ENCODE data around the gene MYO1B. TPM values are rescaled to one million over a fixed set of nuclear protein-coding genes. Genes with fewer than 3 reads are reported as not detected.

MYO1B gene
- total RNA-seq, 1 donor from 2014 or later, result 85.2 TPM

DNA sequence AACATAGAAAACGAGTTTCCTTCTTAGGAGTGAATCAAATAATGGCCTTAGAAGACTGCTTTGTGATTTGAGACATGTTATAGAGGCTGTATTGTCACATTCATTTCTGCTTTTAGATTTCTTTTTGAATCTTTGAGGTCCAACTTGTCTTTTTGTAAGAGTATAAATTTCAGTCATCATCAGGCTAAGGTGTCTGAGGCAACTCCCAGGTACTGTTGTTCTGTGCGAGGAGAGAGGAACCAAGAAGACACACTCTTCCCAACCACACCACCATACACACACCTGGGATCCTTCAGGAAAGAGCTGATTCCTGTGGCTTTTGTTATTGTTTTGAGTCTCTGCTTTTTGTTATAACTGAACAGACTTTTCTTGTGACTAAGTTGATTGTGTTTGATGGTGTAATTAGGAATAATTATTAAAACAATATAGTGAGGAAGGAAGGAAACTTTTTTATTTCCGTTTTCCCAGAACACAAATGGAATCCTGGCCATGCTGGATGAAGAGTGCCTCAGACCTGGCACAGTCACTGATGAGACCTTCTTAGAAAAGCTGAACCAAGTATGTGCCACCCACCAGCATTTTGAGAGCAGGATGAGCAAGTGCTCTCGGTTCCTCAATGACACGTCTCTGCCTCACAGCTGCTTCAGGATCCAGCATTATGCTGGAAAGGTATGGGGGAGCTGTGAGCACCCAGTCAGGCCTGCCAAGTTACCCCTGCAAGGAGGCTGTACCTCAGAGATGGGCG is 140.4 kb downstream of the MYO1B start:
- DNase-seq (ENCODE audit: low spot score in 2 of 2), result no peak
- FAIRE-seq, result no peak

DNA sequence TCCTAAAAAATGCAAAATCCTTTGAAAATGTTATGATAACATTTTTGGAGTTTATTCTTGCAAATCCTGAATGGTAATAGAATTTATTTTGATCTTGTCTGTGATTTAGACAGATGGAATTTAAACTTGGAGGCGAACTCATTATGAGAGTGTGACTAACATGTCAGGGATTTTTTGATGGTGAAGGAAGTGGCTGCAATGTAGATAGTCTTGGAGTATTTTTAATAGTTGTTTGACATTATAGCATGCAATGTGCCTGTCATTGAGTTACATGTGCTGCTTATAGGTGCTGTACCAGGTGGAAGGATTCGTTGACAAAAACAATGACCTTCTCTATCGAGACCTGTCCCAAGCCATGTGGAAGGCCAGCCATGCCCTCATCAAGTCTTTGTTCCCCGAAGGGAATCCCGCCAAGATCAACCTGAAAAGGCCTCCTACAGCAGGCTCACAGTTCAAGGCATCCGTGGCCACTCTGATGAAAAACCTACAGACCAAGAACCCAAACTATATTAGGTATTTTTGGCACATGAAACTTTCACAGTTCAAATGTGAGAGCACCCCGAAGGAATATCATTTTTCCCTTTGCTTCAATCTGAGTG is 141.8 kb downstream of the MYO1B start:
- FAIRE-seq, result no peak

DNA sequence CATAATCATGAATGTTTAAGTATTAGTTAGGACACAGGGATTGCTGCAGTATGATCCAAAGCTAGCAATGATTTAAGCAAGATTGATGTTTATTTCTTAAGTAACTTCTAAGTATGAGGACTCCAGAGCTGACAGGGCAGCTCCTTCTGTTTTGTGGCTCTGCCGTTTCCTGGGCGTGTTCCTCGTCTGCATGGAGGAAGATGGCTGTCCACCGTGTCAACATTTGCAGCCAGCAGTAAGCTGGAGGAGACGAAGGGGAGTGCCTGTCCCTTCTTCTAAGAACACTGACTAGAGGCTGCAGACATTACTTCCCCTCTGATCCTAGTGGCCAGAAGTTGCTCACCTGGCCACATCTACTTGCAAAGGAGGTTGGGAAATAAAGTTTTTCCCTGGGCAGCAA is 144.1 kb downstream of the MYO1B start:
- no peak for FAIRE-seq
- no peak for DNase-seq (ENCODE audit: low spot score in 2 of 2)

More for the DNA sequence above, 141.8 kb downstream of the MYO1B start:
- no peak for DNase-seq (ENCODE audit: low spot score in 2 of 2)

DNA sequence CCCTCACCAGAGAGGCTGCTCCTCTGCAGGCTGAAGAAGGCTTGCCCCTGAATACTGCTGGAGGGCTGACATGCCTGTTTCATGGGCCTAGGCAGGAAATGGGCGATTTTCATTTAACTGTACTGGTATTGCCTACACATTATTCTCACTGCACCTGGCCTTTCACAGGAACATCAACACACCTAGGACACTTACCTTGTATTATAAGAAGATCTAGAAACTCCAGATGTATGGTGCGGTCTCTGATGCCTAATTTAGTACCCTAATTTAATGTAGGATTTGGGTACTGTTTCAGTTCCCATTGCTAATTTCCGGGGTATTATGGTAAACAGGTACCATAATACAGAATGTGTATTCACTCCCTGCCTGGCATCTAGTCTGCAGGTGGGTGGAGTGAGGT is 146.0 kb downstream of the MYO1B start:
- FAIRE-seq, result no peak
- no peak for DNase-seq (ENCODE audit: low spot score in 2 of 2)

DNA sequence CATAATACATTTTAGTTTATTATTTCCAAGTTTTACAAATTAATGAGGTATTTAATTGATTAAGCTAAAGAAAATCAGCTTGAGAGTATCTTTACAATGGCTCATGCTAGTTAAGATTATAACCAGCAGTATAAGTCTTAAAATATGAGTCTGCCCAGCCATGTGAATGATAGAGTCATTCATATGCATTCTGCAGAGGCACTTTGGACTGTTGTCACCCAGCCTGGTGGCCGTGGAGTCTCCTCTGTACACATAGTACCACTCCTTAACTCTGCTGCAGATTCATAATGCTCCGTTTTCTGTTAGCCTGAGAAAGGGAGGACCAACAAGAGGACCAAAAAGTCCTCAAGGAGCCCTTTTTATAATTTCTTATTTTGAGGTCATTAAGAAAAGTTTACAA is 148.8 kb downstream of the MYO1B start:
- no peak for FAIRE-seq
- DNase-seq (ENCODE audit: low spot score in 2 of 2), result no peak

DNA sequence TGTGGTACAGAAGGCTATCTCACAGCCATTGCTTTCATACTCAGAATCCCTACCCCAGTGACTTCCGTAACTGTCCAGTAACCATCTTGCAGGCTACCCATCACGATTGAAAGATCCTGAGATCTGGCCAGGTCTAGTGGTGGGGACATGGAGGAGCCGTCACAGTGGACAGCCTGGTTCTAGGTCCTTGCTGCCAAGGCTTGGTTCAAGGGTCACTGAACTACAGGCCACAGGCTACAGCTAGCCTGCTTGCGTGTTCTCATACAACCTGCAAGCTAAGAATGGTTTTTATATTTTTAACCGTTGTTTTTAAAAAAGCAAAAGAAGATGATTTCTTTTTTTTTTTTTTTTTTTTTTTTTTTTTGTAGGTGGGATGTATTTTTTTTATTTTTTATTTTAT is 151.6 kb downstream of the MYO1B start:
- no peak for FAIRE-seq

DNA sequence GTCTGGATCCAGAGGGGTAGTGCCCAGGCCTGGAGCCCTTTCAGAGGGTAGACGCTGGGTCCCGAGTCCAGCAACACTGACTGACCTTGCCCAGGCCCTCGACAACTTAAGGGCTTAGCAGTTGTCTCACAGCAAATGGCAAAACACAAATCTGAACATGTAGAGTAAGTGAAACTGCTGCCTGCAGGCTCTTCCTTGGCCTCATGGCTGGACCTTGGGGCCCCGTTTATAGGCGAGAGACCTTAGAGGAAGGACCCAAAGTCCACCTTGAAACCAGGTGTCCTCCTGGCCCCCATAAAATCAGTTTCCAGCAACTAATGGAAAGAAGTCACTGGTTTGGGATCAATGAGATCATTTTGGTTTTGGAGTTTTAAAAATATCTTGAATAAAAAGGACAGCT is 154.4 kb downstream of the MYO1B start:
- FAIRE-seq (no peak), DNase-seq (ENCODE audit: low spot score in 2 of 2) (no peak)

More for the DNA sequence above, 151.6 kb downstream of the MYO1B start:
- DNase-seq (ENCODE audit: low spot score in 2 of 2), result no peak

DNA sequence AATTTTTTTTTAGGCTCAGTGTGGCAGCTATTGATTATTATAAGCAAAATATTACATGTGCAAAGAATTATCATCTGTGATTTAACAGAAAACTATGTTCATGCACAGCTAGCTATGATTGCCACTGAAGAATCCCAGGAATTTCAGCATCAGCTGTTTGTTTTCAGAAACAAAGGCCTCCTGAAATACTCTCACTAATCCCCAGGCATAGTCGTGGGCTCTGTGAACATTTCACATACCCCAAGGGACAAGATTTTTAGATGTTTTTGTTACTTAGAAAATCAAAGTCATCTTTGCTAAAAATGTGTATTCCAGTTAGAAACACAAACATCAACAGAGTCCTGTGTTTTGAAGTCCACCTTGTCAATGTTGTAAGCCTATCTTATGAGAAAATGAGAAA is 156.1 kb downstream of the MYO1B start:
- DNase-seq (ENCODE audit: low spot score in 2 of 2), result no peak
- FAIRE-seq, result no peak

DNA sequence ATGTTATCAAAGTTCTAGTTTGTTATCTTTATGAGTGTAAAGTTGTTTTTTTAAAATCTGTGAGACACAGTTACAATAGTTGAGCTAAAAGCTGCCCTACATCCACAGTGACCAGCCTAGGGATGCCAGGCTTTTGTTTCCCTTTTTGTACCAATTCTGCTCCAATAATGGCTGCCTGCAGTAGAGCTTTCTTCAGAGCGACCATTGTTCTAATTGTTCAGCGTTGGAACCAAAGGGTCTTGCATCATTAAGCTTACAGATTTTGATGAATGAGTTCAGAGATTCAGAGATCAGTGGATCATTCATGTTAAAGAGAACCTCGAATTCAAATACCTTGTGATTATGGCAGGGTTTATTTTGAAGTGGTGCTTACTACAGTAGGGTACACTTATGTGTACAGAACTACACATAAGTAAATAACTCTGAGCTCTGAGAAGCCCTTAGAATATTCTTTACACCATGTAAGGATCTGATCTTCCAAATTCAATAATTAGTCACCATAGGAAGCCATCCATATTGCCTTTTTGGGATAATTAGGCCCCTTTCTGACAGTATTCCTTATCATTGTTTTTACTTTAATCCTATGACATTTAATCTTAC is 157.9 kb downstream of the MYO1B start:
- DNase-seq (ENCODE audit: low spot score in 2 of 2) (no peak), FAIRE-seq (no peak)

DNA sequence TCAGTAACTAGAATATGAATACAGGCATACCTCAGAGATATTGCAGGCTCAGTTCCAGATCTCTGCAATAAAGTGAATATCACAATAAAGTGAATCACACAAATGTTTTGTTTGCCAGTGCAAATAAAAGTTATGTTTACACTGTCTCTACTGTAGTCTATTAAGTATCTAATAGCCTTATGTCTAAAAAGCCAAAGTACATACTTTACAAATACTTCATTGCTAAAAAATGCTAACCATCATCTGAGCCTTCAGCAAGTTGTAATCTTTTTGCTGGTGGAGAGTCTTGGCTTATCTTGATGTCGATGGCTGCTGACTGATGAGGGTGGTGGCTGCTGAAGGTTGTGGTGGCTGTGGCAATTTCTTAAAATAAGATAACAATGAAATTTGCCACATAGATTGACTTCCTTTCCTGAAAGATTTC is 159.4 kb downstream of the MYO1B start:
- no peak for FAIRE-seq
- no peak for DNase-seq (ENCODE audit: low spot score in 2 of 2)

DNA sequence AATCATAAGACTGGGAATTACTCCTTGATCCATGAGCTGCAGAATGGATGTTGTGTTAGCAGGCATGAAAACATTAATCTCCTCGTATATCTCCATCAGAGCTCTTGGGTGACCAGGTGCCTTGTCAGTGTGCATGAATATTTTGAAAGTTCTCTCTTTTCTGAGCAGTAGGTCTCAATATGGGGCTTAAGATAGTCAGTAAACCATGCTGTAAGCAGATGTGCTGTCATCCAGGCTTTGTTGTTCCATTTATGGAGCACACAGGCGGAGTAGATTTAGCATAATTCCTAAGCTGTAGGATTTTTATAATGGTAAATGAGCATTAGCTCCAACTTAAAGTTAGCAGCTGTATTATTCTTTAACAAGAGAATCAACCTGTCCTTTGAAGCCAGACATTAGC is 160.3 kb downstream of the MYO1B start:
- FAIRE-seq (no peak), DNase-seq (ENCODE audit: low spot score in 2 of 2) (no peak)

DNA sequence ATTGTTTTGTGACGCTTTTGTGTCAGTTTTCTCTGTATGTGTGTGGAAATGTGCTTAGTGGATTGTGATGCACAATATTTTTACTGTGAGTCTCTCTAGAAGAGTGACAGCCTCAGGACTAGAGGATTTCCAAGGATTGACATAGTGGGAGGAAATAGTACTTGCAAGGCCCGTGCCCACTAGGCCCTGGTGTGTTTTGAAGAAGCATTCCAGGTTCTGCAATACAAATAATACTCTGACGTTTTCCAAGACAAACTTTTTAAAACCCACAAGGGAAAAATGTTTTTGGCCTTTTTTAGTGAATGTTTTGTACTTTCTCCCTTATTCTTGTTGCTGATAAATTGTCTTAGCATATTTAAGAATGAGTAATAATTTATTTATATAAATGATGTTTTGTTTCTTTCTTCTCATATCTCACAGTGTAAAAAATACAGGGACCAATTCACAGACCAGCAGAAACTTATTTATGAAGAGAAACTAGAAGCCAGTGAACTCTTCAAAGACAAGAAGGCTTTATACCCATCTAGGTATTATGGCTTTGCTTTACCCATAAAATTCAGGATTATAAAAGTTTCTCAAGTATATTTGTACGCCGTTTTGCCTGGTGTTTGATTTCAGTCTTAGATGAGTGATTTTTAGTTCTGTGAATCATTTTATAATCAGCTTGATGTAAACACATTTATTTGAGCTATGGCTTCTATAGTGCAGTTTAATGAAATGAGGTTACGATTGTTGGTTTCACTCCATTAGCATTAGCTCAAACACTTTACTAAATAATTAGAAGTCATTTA is 165.6 kb downstream of the MYO1B start:
- DNase-seq (ENCODE audit: low spot score in 2 of 2) (no peak), FAIRE-seq (no peak)

DNA sequence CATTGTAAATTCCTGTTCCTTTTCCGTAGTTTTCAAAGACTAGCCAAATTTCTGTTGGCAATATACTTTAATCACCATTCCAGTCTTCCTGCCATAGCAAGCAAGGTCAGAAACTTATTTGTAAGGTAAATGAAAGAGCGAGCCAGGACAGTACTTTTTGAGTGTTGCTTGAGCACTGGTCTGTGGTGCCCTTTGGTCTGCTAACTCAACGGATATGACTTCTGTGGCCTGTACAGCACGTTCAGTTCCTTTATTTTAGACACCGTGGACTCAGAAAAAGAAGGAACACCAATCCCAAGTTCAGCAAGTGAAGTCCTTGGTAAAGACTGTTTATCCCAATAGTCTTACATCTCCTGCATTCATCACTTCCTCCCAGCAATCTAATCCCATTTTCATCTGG is 166.3 kb downstream of the MYO1B start:
- no peak for FAIRE-seq
- no peak for DNase-seq (ENCODE audit: low spot score in 2 of 2)

DNA sequence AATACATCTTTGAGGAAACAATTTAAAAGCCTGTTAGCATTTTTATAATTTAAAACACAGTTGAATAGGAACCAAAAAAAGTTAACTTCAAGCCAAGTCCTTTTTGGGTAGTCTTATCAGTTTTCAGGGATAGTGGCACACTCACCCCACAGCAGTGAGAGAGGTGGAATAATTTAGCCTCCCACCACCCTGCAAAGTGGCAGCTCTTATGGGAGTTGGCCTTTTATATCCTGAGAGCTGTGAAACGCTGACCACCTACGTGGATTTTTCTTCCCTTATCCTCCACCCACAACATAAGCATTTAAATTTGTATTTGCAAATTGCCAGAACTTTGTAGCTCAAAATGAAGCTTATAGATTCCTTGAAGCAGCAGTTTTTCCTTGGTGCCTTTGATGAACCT is 167.1 kb downstream of the MYO1B start:
- DNase-seq (ENCODE audit: low spot score in 2 of 2) (no peak), FAIRE-seq (no peak)

DNA sequence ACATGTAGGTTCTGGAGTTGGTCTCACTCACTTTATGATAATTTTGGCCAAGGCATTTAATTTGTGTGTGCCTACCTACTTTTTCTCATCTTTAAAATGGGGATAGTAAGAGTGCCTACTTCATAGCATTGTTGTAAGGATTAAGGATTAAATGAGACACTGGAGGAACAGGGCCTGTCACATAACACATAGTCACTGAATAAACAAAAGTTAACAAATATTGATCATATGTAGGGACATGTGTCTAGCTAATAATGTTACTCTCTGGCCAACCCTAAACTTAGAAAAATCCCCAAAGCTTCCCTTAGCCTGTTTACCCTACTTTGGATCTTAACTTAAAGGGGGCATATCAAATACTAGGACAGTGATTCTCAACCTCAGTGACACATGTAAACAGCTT is 169.9 kb downstream of the MYO1B start:
- FAIRE-seq (no peak), DNase-seq (ENCODE audit: low spot score in 2 of 2) (no peak)

DNA sequence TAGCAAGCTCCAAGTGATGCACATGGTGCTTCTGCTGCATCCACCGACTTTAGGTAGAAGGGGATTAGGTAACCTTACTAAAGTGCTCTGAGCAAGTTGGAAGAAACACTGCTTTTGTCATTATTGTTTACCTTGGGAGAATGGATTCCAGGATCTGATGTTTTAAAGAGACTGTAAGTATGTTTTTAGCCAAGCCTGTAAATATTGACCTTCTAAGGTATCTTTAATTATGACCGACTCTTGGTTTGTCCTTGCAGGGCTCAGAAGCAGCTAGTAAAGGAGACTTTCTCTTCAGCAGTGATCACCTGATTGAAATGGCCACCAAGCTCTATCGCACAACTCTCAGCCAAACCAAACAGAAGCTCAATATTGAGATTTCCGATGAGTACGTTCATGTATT is 170.7 kb downstream of the MYO1B start:
- FAIRE-seq (no peak), DNase-seq (ENCODE audit: low spot score in 2 of 2) (no peak)

DNA sequence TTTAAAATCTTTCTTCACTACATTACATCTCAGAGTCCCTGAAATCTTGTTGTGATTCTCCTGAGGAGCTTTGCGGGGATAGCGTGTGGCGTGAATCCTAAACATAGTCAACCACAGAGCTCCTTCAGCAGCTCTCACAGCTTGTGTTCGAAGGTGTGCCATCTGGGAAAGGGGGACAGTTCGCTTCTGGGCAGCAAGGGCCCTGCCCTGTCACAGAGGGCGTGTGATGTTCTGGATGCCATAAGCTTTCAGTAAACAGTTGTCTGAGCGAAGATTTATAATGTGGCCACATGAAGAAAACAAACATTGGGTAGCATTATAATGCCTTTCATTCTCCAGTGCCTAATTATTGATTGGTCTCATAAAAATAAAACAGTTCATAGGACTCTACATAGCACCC is 172.5 kb downstream of the MYO1B start:
- no peak for FAIRE-seq
- DNase-seq (ENCODE audit: low spot score in 2 of 2), result no peak

DNA sequence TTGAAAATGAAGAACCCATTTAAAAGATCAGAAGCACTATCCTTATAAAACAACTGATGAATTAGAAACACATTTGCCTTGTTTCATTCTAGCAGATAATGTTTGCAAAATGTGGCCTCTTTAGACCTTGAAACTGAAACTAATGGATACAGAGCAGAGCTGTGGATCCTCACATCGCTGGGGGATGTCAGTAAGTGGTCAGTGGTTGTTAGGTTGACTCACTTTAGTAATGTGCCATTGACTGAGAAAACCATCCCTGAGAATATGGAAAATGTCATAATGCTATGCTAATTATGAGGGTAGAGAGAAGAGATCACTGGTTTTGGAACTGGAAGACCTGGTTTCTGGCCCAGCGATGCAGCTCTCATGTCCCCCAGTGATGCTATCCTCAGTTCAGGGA is 176.7 kb downstream of the MYO1B start:
- FAIRE-seq (no peak), DNase-seq (ENCODE audit: low spot score in 2 of 2) (no peak)

DNA sequence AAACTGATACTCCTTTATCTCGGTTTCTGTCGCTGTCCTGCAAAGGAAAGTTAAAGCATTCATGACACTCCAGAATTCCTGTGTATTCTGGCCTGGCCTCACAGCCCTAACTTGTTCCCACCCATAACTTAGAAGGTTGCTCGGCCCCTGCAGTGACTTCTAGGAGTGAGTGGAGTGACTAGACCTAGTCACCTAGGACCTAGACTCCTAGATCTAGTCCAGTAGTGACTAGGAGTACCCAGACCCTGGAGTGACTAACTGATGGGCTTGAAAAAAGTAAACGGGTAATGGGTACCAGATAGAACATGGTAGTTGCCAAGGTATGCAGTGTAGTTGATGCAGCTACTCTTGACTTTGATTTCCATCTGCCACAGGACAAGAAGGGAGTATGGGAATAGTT is 181.8 kb downstream of the MYO1B start:
- no peak for FAIRE-seq
- no peak for DNase-seq (ENCODE audit: low spot score in 2 of 2)

DNA sequence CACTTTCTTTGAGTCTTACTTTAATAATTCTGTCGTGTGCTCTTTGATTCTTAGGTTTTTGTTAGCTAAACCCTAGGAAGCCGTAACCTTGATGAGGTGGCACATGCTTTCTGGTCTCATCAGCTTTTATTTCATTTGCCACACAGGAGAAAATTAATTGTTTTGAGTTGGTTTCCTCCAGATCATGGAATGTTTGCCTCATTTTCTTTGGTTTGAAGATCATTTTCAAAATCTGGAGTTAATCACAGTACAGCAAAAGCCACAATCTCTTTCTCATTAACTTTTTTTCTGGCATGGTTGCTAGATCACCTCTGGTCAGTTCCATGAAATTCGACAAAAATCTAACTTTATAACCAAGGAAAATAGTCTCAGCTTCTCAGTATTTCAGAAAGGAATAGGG is 182.9 kb downstream of the MYO1B start:
- FAIRE-seq (no peak), DNase-seq (ENCODE audit: low spot score in 2 of 2) (no peak)

DNA sequence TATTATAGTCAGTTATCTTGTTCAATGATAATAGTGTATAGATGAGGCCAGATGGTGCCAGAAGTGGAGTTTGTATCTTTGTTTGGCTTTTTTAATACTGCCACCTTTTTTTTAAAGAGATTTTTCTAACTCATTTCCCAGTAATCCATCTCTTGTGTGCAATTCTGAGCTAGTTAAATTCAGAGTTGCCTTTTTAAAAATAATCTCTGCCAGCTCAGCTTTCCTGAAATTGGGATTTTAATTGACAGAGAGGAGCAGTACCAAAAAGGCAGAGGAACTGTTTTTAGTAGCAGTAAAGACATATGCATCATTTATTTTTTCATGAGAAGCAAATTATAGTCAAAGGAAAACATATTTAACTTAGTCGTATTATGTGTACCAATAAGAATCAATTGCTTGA is 185.3 kb downstream of the MYO1B start:
- no peak for FAIRE-seq

More for the DNA sequence above, 185.3 kb downstream of the MYO1B start:
- no peak for DNase-seq (ENCODE audit: low spot score in 2 of 2)
